Activated CD4-positive, alpha-beta T cell treated with anti-CD3 and anti-CD28 coated beads for 36 hours (primary cell): ENCODE data around the gene TAGLN2. TPM values are rescaled to one million over a fixed set of nuclear protein-coding genes. Genes with fewer than 3 reads are reported as not detected.

Experiments
- ATAC-seq: fragments of 200-7000 bp; cut with Tn5 transposase; one replicate; pipeline ENCODE4 v1.10.0; 2021; ENCODE audit warnings: mild to moderate bottlenecking, moderate library complexity
- CTCF ChIA-PET: fragments of 350-600 bp; sonication (Branson Sonifier 250); formaldehyde crosslinking; loops from one replicate; lab custom pipeline; 2021; ENCODE audit warnings: antibody characterized with exemption; lab: Charles Lee
- POLR2A ChIA-PET: fragments of 350-600 bp; sonication (Branson Sonifier 250); formaldehyde crosslinking; loops from one replicate; lab custom pipeline; 2021; ENCODE audit warnings: antibody characterized with exemption, inconsistent platforms; lab: Charles Lee
- DNase-seq: peaks from one replicate; pipeline ENCODE4 v3.0.0-alpha.2; 2020
- H3K27ac Mint-ChIP-seq: one replicate; pipeline ENCODE4 v1.8.0; 2021; ENCODE audit warnings: mixed read lengths
- H3K27me3 Mint-ChIP-seq: one replicate; pipeline ENCODE4 v1.8.0; 2021; ENCODE audit warnings: mixed read lengths
- H3K36me3 Mint-ChIP-seq: one replicate; pipeline ENCODE4 v1.8.0; 2021; ENCODE audit warnings: low read depth, mixed read lengths
- H3K4me1 Mint-ChIP-seq: one replicate; pipeline ENCODE4 v1.8.0; 2021; ENCODE audit warnings: mixed read lengths
- H3K4me3 Mint-ChIP-seq: one replicate; pipeline ENCODE4 v1.8.0; 2021; ENCODE audit warnings: mild to moderate bottlenecking, moderate library complexity, mixed read lengths
- H3K9me3 Mint-ChIP-seq: one replicate; pipeline ENCODE4 v1.8.0; 2021; ENCODE audit warnings: low read depth, mixed read lengths
- intact Hi-C, 2 experiments: fragments of 100-400 bp; cut with DNase I in 1 of 2; cut with micrococcal nuclease in 1 of 2; formaldehyde crosslinking; loops; one replicate each; pipeline versions ENCODE4 v1.14.2 to v1.15.1; 2022 to 2024; cut with DNase I, micrococcal nuclease
- total RNA-seq, 2 experiments: library from RNA; stranded (reverse); gene quantifications; one replicate each; pipeline ENCODE4 v1.2.3, GENCODE V29; 2021

The TAGLN2 gene
- total RNA-seq, 2 experiments from 2014 or later: 410 to 495 TPM

- Mint-ChIP-seq H3K36me3 (no peaks in the 10 kb centered on the region), H3K4me3 (no peak overlapping the region), H3K27me3 (peaks cover 4% of the 10 kb centered on the region), H3K9me3 (no peaks in the 10 kb centered on the region), H3K27ac (no peak overlapping the region), H3K4me1 (peaks cover 5% of the 10 kb centered on the region)
- CTCF ChIA-PET: interaction anchor here (0.6 to 12.5 kb wide), 8 partner anchors 8 to 143 kb away, joined by 3 to 237 read pairs (median 4); no protein-coding TSS in a partner anchor
- intact Hi-C loops: loop anchor here (5.0 kb wide), 2 partner anchors 147 to 442 kb away; partner anchors contain the start of gene KCNJ9 (in 1 of the 2)
- DNase-seq (no peak), ATAC-seq (no peak)
- POLR2A ChIA-PET: no interaction called here
These were observed 10.0 kb upstream of the TAGLN2 start for GRCh38 chr1:159935305-159935704.

- no peaks in the 10 kb centered on the region for H3K36me3 Mint-ChIP-seq
- H3K4me1 Mint-ChIP-seq: peaks cover 5% of the 10 kb centered on the region
- H3K27me3 Mint-ChIP-seq: peaks cover 4% of the 10 kb centered on the region
- POLR2A ChIA-PET: no interaction called here
- DNase-seq: no peak
- H3K9me3 Mint-ChIP-seq: no peaks in the 10 kb centered on the region
- no peak for ATAC-seq
- H3K4me3 Mint-ChIP-seq: no peak overlapping the region
- H3K27ac Mint-ChIP-seq: no peak overlapping the region
- intact Hi-C loops: loop anchor here (5.0 kb wide), 2 partner anchors 148 to 443 kb away; partner anchors contain the start of gene KCNJ9 (in 1 of the 2)
- CTCF ChIA-PET: interaction anchor here (0.6 to 12.5 kb wide), 5 partner anchors 12 to 144 kb away, joined by 3 to 237 read pairs (median 4); no protein-coding TSS in a partner anchor
These were observed 9.1 kb upstream of the TAGLN2 start for GRCh38 chr1:159934136-159935039.

GRCh38 chr1:159933347-159933746, 8.0 kb upstream of the TAGLN2 start:
- Mint-ChIP-seq H3K4me3 (no peak overlapping the region), H3K27me3 (peaks cover 4% of the 10 kb centered on the region), H3K9me3 (no peaks in the 10 kb centered on the region), H3K36me3 (no peaks in the 10 kb centered on the region), H3K27ac (no peak overlapping the region), H3K4me1 (peaks cover 5% of the 10 kb centered on the region)
- ATAC-seq: no peak
- intact Hi-C loops: no loop called here
- CTCF ChIA-PET: interaction anchor here (1.2 to 12.5 kb wide), 2 partner anchors 13 to 71 kb away, joined by 4 to 237 read pairs; no protein-coding TSS in a partner anchor
- POLR2A ChIA-PET: interaction anchor here (1.0 kb wide), 1 partner anchor 10 kb away, joined by 3 read pairs; no protein-coding TSS in a partner anchor
- no peak for DNase-seq

GRCh38 chr1:159932296-159933285, 7.3 kb upstream of the TAGLN2 start:
- no peak overlapping the region for H3K4me3 Mint-ChIP-seq
- intact Hi-C loops: no loop called here
- DNase-seq: no peak
- no peaks in the 10 kb centered on the region for H3K9me3 Mint-ChIP-seq
- peaks cover 4% of the 10 kb centered on the region for H3K27me3 Mint-ChIP-seq
- no peak overlapping the region for H3K27ac Mint-ChIP-seq
- no peak for ATAC-seq
- ChIA-PET POLR2A (interaction anchor here (1.0 kb wide), 1 partner anchor 9 kb away, joined by 3 read pairs; no protein-coding TSS in a partner anchor), CTCF (interaction anchor here (0.5 to 12.5 kb wide), 4 partner anchors 14 to 135 kb away, joined by 3 to 237 read pairs (median 4); no protein-coding TSS in a partner anchor)
- H3K4me1 Mint-ChIP-seq: peaks cover 5% of the 10 kb centered on the region
- no peaks in the 10 kb centered on the region for H3K36me3 Mint-ChIP-seq

- peaks cover 4% of the 10 kb centered on the region for H3K27me3 Mint-ChIP-seq
- no peak overlapping the region for H3K27ac Mint-ChIP-seq
- POLR2A ChIA-PET: no interaction called here
- no peaks in the 10 kb centered on the region for H3K36me3 Mint-ChIP-seq
- CTCF ChIA-PET: interaction anchor here (0.5 to 12.5 kb wide), 2 partner anchors 73 to 115 kb away, joined by 4 to 237 read pairs; no protein-coding TSS in a partner anchor
- intact Hi-C loops: no loop called here
- no peak for DNase-seq
- ATAC-seq: no peak
- no peaks in the 10 kb centered on the region for H3K9me3 Mint-ChIP-seq
- no peak overlapping the region for H3K4me3 Mint-ChIP-seq
- H3K4me1 Mint-ChIP-seq: peaks cover 5% of the 10 kb centered on the region
These were observed 6.5 kb upstream of the TAGLN2 start for GRCh38 chr1:159931795-159932173.

- Mint-ChIP-seq H3K27me3 (peaks cover 4% of the 10 kb centered on the region), H3K4me1 (peaks cover 2% of the 10 kb centered on the region), H3K36me3 (no peaks in the 10 kb centered on the region), H3K27ac (no peak overlapping the region), H3K9me3 (no peaks in the 10 kb centered on the region), H3K4me3 (no peak overlapping the region)
- DNase-seq (no peak), ATAC-seq (no peak)
- ChIA-PET POLR2A (no interaction called here), CTCF (interaction anchor here (0.6 to 12.5 kb wide), 3 partner anchors 7 to 459 kb away, joined by 3 to 237 read pairs (median 3); no protein-coding TSS in a partner anchor)
- intact Hi-C loops: no loop called here
These were observed 5.9 kb upstream of the TAGLN2 start for GRCh38 chr1:159931101-159931794.

- POLR2A ChIA-PET: no interaction called here
These were observed 5.3 kb upstream of the TAGLN2 start for GRCh38 chr1:159930634-159931033.

GRCh38 chr1:159930216-159930615, 4.9 kb upstream of the TAGLN2 start:
- ATAC-seq (no peak), DNase-seq (no peak)
- CTCF ChIA-PET: interaction anchor here (0.6 to 12.5 kb wide), 4 partner anchors 8 to 458 kb away, joined by 3 to 237 read pairs (median 3); no protein-coding TSS in a partner anchor
- no peak overlapping the region for H3K4me3 Mint-ChIP-seq
- H3K27me3 Mint-ChIP-seq: peaks cover 2% of the 10 kb centered on the region
- H3K9me3 Mint-ChIP-seq: no peaks in the 10 kb centered on the region
- POLR2A ChIA-PET: no interaction called here
- intact Hi-C loops: no loop called here
- peaks cover 6% of the 10 kb centered on the region for H3K4me1 Mint-ChIP-seq
- peaks cover 1% of the 10 kb centered on the region for H3K36me3 Mint-ChIP-seq
- H3K27ac Mint-ChIP-seq: no peak overlapping the region

More at GRCh38 chr1:159930634-159931033, 5.3 kb upstream of the TAGLN2 start:
- H3K4me1 Mint-ChIP-seq: peaks cover 6% of the 10 kb centered on the region
- no peak overlapping the region for H3K4me3 Mint-ChIP-seq
- H3K27ac Mint-ChIP-seq: no peak overlapping the region
- no peaks in the 10 kb centered on the region for H3K36me3 Mint-ChIP-seq
- CTCF ChIA-PET: interaction anchor here (0.6 to 12.5 kb wide), 4 partner anchors 8 to 459 kb away, joined by 3 to 237 read pairs (median 3); no protein-coding TSS in a partner anchor
- DNase-seq (no peak), ATAC-seq (no peak)
- intact Hi-C loops: no loop called here
- peaks cover 4% of the 10 kb centered on the region for H3K27me3 Mint-ChIP-seq
- H3K9me3 Mint-ChIP-seq: no peaks in the 10 kb centered on the region

- Mint-ChIP-seq H3K27ac (no peak overlapping the region), H3K36me3 (peaks cover 2% of the 10 kb centered on the region), H3K9me3 (no peaks in the 10 kb centered on the region), H3K4me1 (peaks cover 6% of the 10 kb centered on the region), H3K27me3 (no peaks in the 10 kb centered on the region), H3K4me3 (no peak overlapping the region)
- ATAC-seq (no peak), DNase-seq (no peak)
- intact Hi-C loops: loop anchor here in 1 of 2 experiments (10.0 kb wide), 3 partner anchors 275 to 1465 kb away; partner anchors contain the start of genes AIM2 and PEA15
- CTCF ChIA-PET: interaction anchor here (0.6 to 12.5 kb wide), 3 partner anchors 9 to 158 kb away, joined by 3 to 237 read pairs (median 3); no protein-coding TSS in a partner anchor
- POLR2A ChIA-PET: no interaction called here
These were observed 4.1 kb upstream of the TAGLN2 start for GRCh38 chr1:159929155-159930051.
